Dedifferentiated amniotic fluid mesenchymal stem cell (primary cell): Measurements from ENCODE around the gene OR7G1.
A peak's percentile ranks its signal among the peaks of the same experiment; 100 is the strongest.
"Not testable (repeated sequence)": the region's sequence is repeated elsewhere in the genome, so short reads cannot be mapped to it uniquely, and the experiment has no call there.

Source experiments
- DNase-seq: peaks from one replicate; pipeline ENCODE4 v3.0.0-alpha.2; 2016; ENCODE audit errors: extremely low spot score

Gene OR7G1

GRCh38 chr19:9078651-9079050 lies 36.9 kb downstream of the OR7G1 start:
- no peak for DNase-seq

GRCh38 chr19:9076901-9077300 lies 38.7 kb downstream of the OR7G1 start:
- DNase-seq, result no peak

- peak; percentile 15 for DNase-seq
These were observed 40.3 kb downstream of the OR7G1 start for GRCh38 chr19:9075064-9075949.

- DNase-seq, result no peak
These were observed 41.8 kb downstream of the OR7G1 start for GRCh38 chr19:9073806-9074205.

- not testable (repeated sequence) for DNase-seq
These were observed 43.8 kb downstream of the OR7G1 start for GRCh38 chr19:9071720-9072119.

- DNase-seq, result no peak
These were observed 45.5 kb downstream of the OR7G1 start for GRCh38 chr19:9070066-9070465.

- no peak for DNase-seq
These were observed 50.0 kb downstream of the OR7G1 start for GRCh38 chr19:9065457-9066014.
